Measurements from ENCODE around the gene PARD3. TPM values are rescaled to one million over a fixed set of nuclear protein-coding genes. Genes with fewer than 3 reads are reported as not detected.

Gene PARD3
- total RNA-seq, 1 donor from 2014 or later, result 98.2 TPM

- Histone ChIP-seq H3K36me3 (ENCODE audit: control insufficient read depth, insufficient read depth, low read length) (no peaks in the 10 kb centered on the region), H3K4me3 (ENCODE audit: low read depth, low read length) (no peak overlapping the region), H3K27me3 (ENCODE audit: control insufficient read depth, insufficient read depth, low read length) (no peaks in the 10 kb centered on the region)
- FAIRE-seq (peak; percentile 80), DNase-seq (ENCODE audit: low read depth) (no peak)
- no peak for TF ChIP-seq CTCF (IDR thresholded peaks at IDR 0.05; ENCODE audit: insufficient read depth, low read length, severe bottlenecking)
These were observed 74.8 kb downstream of the PARD3 start for GRCh38 chr10:34740321-34740720.

GRCh38 chr10:34739915-34740314 is 75.2 kb downstream of the PARD3 start:
- Histone ChIP-seq H3K4me3 (ENCODE audit: low read depth, low read length) (no peak overlapping the region), H3K36me3 (ENCODE audit: control insufficient read depth, insufficient read depth, low read length) (no peaks in the 10 kb centered on the region), H3K27me3 (ENCODE audit: control insufficient read depth, insufficient read depth, low read length) (no peaks in the 10 kb centered on the region)
- TF ChIP-seq CTCF (IDR thresholded peaks at IDR 0.05; ENCODE audit: insufficient read depth, low read length, severe bottlenecking), result no peak
- DNase-seq (ENCODE audit: low read depth) (peak; percentile 57), FAIRE-seq (peak; percentile 66)

GRCh38 chr10:34737772-34738169 is 77.3 kb downstream of the PARD3 start:
- H3K4me3 ChIP-seq (ENCODE audit: low read depth, low read length), result no peak overlapping the region
- FAIRE-seq, result no peak
- no peaks in the 10 kb centered on the region for H3K36me3 ChIP-seq (ENCODE audit: control insufficient read depth, insufficient read depth, low read length)
- no peaks in the 10 kb centered on the region for H3K27me3 ChIP-seq (ENCODE audit: control insufficient read depth, insufficient read depth, low read length)
- DNase-seq (ENCODE audit: low read depth), result no peak
- TF ChIP-seq CTCF (IDR thresholded peaks at IDR 0.05; ENCODE audit: insufficient read depth, low read length, severe bottlenecking), result no peak

- FAIRE-seq, result peak; percentile 50
These were observed 77.9 kb downstream of the PARD3 start for GRCh38 chr10:34736976-34737771.

GRCh38 chr10:34734918-34735317 is 80.2 kb downstream of the PARD3 start:
- H3K4me3 ChIP-seq (ENCODE audit: low read depth, low read length), result no peak overlapping the region
- no peak for TF ChIP-seq CTCF (IDR thresholded peaks at IDR 0.05; ENCODE audit: insufficient read depth, low read length, severe bottlenecking)
- FAIRE-seq (no peak), DNase-seq (ENCODE audit: low read depth) (no peak)
- H3K36me3 ChIP-seq (ENCODE audit: control insufficient read depth, insufficient read depth, low read length), result no peaks in the 10 kb centered on the region
- no peaks in the 10 kb centered on the region for H3K27me3 ChIP-seq (ENCODE audit: control insufficient read depth, insufficient read depth, low read length)

More at GRCh38 chr10:34736976-34737771, 77.9 kb downstream of the PARD3 start:
- Histone ChIP-seq H3K4me3 (ENCODE audit: low read depth, low read length) (no peak overlapping the region), H3K36me3 (ENCODE audit: control insufficient read depth, insufficient read depth, low read length) (no peaks in the 10 kb centered on the region), H3K27me3 (ENCODE audit: control insufficient read depth, insufficient read depth, low read length) (no peaks in the 10 kb centered on the region)
- DNase-seq (ENCODE audit: low read depth), result no peak
- no peak for TF ChIP-seq CTCF (IDR thresholded peaks at IDR 0.05; ENCODE audit: insufficient read depth, low read length, severe bottlenecking)

GRCh38 chr10:34732926-34733325 is 82.2 kb downstream of the PARD3 start:
- no peak for FAIRE-seq
- no peaks in the 10 kb centered on the region for H3K27me3 ChIP-seq (ENCODE audit: control insufficient read depth, insufficient read depth, low read length)
- no peaks in the 10 kb centered on the region for H3K36me3 ChIP-seq (ENCODE audit: control insufficient read depth, insufficient read depth, low read length)
- peak; percentile 93 for DNase-seq (ENCODE audit: low read depth)
- no peak overlapping the region for H3K4me3 ChIP-seq (ENCODE audit: low read depth, low read length)
- peak; percentile 5 for TF ChIP-seq CTCF (IDR thresholded peaks at IDR 0.05; ENCODE audit: insufficient read depth, low read length, severe bottlenecking)
